Activated CD4-positive, alpha-beta T cell treated with anti-CD3 and anti-CD28 coated beads, Interleukin-2, amount 50 U/mL, for 1 hour (primary cell): ENCODE results near the gene MCFD2.
"Not testable (repeated sequence)": the region's sequence is repeated elsewhere in the genome, so short reads cannot be mapped to it uniquely, and the experiment has no call there.

Experiments used
- DNase-seq: peaks from one replicate; pipeline ENCODE4 v3.0.0-alpha.2; 2020

Gene MCFD2

DNA sequence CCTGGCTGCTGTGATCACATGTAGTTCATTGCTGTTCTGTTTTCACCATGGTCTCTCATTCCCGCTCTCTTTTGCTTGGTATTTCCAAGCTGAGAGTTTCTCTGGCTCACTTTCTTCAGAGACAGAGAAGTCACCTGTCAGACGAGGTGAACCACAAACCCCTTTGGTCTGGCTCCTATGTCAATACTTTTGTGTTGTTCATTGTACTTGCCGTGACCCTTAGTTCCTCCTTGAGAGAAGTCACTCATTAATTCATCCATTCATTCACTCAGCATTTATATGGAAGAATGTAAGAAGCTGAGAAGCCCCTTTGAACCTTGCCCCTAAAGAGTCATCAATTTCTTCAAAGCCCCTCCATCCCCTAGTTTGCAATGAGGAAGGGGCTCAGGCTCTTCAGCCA lies 15.2 kb downstream of the MCFD2 start:
- DNase-seq = no peak

DNA sequence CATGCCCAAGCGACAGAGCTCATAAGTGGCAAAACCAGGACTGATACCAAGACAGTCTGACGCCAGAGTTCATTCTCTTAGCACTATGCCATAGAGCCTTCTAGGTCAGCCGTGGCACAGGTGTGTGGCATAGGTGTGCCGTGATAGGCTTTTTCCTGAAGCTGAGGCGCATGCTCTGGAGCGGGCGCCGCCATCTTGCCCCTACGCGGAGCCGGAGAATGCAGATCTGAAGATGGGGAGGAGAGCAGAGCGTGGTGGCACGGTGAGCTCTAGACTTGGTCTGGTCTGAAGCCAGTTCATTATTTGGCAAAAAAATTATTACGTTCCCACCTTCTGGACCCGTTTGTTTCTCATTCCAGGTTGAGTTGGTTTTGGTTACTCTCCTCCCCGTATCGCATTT lies 16.6 kb downstream of the MCFD2 start:
- no peak for DNase-seq

DNA sequence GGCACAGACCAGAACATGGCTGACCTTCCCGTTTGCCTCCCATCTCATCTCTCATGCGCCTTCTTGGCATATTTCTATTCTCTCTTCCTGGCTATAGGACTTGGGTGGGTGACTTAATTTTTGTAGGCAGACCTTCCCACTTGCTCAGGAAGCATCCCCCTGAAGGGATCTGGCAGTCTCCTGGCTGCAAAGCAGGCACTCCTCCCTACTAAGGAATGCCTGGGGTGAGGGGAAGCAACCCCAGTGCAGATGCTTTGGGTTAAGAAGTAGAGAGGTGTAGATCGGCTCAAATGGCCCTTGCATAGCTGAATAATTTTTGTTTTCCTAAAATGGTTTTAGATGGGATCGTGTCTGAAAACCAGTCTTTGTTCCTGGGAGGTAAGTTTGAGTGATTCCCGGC lies 17.6 kb downstream of the MCFD2 start:
- no peak for DNase-seq

DNA sequence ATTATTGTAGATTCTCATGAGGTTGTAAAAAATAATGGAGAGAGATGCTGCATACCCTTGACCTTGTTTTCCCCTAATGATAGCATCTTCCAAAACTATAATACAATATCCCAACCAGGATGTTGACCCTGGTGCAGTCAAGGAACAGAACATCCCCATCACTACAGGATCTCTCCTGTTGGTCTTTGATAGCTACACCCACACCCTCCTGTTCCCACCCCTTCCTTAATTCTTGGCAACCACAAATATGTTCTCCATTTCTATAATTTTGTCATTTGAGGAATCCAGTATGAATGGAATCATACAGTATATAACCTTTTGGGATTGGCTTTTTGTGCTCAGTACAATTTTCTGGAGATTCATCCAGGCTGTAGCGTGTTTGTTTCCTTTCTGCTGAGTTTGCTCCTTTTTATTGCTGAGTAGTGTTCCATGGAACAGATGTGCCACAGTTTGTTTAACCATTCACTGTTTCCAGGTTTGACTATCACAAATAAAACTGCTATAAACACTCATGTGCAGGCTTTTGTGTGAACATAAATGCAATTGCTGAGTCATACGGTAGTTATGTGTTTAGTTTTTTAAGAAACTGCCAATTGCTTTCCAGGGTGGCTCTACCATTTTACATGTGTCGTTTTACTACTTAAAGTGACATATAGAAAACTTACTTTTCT lies 22.2 kb downstream of the MCFD2 start:
- DNase-seq = no peak

DNA sequence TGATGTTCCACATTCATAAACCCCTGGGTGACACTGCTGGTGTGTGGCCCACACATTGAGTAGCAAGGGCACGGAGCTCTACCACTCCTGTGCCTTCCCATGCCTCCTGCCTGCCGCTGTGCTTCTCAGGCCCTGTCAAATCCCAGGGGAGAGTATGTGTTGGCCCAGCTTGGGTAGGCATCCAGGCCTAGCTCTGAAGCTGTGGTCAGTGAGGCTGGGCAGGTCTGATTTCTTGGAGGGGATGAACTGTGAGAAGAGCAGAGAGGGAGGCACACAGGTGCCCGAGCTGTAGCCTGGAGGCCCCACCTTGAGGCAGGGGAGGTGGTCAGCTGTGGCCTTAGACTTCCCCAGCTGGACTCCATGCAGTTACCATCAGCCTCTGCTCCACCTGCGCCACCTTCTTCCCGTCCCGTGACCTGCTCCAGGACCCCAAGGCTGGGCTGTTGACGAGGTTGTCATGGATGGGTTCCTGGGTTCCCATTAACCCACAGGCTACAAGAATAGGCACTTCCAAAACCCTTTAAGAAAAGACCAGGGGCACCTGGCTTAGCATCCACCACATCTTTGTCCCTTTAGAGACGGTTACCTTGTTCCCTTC lies 23.6 kb downstream of the MCFD2 start:
- no peak for DNase-seq

DNA sequence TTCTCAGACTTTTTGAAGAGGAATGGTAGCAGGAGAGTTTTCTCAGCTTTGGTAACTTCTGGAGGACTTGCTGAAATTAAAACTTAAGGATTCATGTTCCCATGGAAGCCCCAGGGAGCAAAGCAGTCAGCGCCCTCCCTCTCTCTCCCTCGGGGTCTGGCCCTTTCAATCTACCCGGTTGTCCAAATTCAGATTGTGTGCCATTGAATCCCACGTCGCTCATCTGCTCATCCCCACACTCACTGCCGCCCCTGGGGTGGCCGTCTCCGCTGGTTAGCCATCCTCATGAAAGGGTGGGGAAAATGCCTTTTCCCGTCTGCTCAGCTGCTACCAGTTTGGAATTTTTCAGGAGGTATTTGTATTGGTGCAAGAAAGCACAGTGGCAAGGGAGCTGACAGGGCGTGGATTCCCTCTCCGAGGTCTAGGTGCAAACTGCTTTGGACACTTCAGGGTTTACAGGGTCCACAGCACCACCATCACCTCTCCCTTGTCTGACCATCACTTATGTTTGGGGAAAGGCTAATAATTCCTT lies 27.1 kb downstream of the MCFD2 start:
- no peak for DNase-seq

DNA sequence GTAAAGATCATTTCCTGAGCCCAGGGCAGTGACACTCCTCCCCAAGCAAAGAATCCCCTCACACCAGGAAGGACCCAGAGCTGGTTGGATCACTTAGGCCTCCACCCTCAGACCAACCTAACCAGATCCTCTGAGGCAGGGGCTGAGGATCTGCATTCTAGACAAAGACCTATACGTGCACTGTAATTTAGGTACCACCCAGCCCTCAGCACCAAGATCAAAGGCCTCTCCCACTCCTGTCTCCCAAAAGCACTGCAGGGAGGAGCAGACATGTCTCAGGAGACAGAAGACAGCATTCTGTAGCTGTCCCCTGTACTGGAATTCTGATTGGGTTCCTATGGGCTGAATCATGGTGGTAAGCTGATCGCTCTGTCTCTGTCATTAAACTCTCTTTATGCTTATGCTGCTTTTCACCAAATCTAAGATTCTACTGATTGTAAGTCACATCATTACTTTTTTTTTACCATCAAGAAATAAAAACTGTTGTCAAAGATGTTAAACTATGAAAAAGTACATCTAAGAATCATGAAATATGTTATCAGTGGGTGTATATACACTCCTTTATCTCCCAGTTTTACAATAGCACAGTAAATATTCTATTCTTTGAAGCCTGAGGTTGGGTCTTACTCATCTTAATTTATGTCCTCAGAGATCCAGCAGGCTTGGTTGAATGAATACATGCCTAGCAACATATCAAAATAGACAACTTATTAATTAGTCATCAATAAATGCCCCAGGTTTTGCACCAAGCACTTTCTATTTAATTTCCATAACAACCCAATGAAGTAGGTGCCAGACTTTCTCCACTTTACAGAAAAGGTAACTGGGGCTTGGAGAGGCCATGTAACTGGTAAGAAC lies 28.3 kb downstream of the MCFD2 start:
- no peak for DNase-seq

DNA sequence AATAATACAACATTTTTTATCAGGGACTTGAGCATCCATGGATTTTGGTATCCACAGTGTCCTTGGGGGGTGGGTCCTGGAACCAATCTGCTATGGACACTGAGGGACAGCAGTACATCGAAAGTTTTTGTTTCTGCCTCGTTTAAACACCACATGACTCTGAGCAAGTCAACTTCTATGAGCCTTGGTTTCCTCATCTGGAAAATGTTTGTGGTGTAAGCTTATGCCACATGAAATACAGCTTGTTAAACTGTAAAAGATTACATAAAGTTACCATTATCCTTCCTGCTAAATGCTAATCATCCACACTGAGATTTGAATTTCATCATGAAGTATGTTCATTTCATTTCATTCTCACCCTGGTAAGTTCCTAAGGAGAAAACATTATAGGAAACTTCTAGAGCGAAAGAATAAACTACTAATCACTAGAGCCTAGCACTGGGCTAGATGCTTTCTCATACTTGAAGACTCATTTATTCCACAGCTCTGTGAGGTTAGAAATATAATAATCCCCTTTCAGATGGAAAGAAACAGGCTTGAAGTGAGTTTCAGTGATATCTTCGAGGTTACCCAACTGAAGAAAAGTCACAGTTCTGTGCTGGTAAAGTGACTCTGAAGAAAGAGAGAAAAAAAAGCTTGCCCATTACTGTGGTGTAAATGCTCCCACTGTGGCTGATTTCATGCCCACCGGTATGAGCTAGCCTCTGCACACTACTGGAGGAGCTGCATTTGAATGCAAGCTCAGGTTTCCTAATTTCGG lies 29.2 kb downstream of the MCFD2 start:
- DNase-seq = no peak

DNA sequence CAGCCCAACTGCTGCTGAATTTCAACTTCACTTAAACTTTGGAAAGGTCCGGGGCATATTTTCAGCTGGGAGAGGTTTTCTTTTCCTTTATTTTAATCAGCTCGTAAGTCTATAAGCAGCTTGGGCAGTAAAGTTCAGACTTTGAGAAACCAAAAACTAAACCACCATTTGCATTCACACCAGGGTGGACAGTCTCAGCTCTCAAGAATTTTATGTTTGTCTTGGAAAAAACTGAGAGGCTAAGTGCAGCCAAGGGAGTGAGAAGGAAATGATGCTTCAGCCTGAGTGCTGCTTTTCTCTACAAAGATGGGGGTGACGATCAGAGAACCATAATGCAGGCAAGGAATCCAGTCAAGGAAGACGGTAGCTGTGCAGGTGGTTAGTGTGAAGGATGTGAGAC lies 30.2 kb downstream of the MCFD2 start:
- no peak for DNase-seq

DNA sequence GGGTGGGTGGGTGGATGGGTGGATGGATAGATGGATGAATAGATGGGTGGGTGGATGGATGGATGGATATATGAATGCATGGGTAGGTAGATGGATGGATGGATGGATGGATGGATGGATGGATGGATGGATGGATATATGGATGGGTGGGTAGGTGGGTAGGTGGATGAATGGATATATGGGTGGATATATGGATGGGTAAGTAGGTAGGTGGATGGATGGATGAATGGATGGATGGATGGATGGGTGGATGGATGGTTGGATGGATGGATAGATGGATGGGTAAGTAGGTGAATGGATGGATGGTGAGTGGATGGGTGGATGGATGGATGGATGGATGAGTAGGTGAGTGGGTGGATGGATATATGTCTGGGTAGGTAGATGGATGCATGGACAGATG lies 36.1 kb downstream of the MCFD2 start:
- no peak for DNase-seq

DNA sequence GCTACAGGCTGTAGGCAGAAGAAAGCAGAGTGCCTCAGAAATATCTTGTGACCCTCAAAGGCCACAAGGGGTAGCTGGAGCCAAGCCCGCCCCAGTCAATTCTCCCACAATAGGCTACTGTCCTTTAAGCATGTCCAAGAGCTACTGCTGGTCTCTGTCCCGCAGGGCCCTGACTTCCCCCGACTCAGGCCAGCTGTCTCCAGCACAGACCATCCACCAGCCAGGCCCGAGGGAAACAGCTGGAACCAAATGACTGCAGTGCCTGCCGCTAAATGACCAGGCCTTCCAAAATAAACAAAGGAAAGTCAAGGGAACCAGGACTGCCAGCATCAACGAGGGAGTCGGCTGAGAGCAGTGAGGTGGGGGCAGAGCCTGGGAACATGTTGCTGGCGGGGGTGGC lies 36.7 kb downstream of the MCFD2 start:
- no peak for DNase-seq

DNA sequence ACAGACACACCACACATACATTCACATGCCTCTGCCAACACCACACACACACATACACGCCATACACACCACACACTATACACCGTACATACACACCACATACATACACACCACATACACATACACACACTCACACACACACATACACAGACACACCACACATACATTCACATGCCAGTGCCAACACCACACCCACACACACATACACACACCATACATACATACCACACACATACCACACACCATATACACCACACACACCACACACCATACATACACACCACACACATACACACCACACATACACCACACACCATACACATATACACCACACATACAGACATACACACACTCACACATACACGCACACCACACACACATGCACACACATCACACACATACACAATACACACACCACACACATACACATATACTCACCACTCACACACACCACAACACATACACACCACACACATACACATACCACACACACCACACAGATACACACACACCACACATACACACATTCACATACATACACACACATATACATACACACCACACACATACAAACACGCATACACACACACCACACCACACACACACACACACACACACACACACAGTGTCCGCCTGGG lies 37.2 kb downstream of the MCFD2 start:
- DNase-seq = no peak

DNA sequence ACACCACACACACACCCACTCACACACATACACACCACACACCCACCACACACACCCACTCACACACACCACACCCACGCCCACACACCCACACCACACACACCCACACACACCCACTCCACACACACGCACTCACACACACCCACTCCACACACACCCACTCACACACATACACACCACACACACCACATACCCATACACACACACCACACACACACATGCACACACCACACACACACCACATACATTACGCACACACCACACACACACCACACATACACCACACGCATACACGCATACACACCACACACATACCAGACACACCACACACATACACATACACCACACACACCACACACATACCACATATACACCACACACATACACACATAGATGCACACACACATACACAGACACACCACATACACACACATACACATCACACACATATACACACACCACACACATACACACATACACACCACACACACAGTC lies 37.9 kb downstream of the MCFD2 start:
- no peak for DNase-seq

DNA sequence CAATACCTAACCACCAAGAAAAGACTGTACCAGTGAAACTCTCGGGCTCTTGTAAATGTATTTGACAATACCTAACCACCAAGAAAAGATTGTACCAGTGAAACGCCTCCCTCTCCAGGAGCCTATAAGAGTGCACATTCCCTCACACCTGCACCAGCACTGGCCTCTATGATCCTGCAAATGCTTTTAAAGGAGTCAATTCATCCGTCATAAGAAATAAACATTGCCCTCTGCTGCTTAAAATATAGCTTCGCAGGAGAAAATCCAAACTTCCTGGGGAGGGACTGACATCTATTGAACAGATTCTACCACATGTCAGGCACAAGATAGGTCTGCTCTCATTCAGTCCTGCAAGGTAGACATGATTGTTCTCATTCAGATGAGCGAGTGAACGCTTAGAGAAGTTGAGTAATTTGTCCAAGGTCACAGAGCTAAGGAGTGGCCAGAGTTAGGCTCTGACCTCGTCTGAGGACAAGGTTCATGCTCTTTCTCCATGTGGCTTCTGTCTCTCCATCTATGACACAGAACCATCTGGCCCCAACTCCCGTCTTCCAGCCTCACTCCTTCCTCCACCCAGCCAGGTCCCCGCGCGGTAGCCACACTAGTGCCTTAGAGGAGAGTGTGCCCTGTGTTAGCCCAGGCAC lies 38.7 kb downstream of the MCFD2 start:
- DNase-seq = no peak

DNA sequence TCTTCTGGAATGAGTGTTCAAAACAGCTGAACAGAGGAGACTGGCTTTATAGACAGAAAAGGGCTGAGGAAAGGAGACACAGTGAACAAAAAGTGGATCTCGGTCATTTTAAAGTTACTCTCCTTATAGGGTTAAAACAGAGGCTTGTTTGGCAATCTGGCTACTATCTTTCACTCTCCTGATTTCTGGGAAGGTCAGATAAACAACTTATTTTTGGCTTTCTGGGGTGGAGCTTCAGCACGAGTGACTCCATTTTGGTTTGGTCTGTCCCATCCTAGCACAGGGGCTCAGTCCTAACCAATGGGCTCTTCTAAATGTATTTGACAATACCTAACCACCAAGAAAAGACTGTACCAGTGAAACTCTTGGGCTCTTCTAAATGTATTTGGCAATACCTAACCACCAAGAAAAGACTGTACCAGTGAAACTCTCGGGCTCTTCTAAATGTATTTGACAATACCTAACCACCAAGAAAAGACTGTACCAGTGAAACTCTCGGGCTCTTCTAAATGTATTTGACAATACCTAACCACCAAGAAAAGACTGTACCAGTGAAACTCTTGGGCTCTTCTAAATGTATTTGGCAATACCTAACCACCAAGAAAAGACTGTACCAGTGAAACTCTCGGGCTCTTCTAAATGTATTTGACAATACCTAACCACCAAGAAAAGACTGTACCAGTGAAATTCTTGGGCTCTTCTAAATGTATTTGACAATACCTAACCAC lies 39.5 kb downstream of the MCFD2 start:
- not testable (repeated sequence) for DNase-seq

DNA sequence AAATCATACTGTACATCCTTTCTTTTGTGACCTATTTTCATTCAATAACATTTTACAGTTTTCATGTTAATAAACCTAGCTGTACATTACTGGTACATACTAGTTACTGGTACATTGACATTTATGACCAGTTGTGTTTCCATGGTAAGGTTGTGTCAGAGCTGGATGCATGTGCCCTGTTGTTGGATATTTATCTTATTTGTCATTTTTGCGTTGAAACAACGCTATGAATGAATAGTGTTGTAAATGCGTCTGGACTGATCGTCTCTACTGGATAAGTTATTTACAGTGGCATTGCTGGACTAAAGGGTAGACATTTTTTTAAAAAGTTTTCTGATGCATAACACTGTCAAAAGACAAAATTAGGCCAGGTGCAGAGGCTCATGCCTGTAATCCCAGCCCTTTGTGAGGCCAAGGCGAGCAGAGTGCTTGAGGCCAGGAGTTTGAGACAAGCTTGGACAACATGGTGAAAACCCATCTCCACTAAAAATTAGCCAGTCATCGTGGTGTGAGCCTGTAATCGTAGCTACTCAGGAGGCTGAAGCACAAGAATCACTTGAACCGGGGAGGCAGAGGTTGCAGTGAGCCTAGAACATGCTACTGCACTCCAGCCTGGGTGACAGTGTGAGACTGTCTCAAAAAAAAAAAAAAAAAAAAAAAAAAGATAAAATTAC lies 40.2 kb downstream of the MCFD2 start:
- DNase-seq = no peak

DNA sequence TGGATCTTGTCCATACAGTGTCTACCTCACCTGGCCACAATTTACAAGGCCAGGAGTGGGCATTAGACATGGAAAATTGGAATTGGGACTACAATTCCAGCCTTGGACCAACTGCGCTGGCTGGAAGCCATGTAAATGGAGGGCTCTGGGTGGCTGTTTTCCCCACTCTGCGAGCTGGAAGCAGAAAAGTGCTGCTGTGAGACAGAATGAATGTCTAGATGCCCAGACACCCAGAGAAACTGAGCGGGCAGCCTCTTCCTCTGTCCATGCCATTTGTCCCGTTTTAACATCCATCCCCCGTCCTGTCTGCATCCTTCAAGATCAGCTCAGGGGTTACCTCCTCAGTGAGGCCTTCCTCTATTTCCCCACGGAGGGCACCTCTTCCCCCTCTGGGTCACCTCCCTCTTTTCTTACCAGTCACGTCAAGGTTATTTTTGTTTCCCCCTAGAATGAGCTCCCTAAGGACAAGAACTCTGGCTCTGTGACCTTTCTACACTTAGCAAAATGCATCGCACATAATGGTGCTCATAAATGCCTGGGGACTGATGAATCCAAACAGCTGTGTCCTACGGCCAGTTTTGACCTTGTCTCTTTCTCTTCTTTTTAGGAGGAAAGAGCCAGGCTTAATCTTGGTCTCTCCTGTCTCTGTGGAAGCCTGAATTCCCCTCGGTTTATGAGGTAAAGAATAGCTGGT lies 41.2 kb downstream of the MCFD2 start:
- DNase-seq = no peak

DNA sequence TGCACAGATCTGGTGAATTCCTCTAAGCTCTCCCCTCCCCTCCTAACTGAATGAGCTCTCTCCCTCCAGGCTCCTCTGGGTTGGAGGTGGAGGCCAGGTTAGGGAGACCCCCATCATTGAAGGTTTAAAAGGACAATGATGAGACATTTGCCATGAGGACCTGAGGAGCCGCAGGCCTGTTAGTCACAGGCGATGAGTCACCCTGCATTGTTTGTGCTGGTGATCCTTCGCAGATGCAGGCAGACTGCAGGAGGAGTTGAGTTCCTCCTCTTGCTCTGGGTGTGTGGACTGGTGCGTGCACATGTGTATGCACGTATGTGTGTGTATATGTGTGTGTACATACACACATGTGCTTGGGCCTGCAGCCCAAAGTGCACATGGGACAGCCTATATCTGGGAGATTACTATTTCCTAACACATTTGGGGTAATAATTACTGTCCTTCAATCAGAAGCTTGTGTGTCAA lies 42.0 kb downstream of the MCFD2 start:
- no peak for DNase-seq

DNA sequence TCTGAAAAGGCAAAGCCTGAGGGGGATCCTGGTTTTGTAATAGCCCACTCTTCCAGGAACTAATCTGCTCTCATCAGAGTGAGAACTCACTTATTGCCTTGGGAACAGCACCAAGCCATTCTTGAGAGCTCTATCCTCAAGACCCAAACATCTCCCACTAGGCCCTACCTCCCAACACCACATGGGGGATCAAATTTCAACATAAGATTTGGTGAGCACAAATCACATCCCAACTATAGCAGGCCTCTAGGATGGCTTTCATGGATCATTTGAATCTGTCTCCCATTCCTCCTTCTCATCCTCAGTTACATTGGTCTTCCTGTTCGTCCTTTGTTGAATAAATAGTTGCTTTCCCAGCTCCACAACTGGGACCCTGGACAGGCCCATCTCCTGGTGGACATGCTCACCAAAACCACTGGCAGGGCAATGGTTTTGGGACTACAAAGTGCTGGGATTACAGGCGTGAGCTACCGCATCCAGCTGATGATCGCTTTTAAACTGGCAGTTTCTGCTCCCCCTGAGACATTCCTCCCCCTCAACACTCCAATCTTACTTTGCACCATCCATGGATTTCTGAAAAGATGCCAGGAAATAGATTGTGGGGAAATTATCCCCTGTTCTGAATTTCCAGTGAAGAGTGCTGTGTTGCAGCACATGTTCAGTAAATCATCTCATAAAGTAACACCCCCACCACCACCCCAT lies 42.6 kb downstream of the MCFD2 start:
- DNase-seq = no peak
